ENCODE measurements around the gene WDFY1. TPM values are rescaled to one million over a fixed set of nuclear protein-coding genes. Genes with fewer than 3 reads are reported as not detected.

WDFY1 gene
- total RNA-seq, 4 donors from 2014 or later, result 12.0 to 25.7 (median 17.1) TPM

DNA sequence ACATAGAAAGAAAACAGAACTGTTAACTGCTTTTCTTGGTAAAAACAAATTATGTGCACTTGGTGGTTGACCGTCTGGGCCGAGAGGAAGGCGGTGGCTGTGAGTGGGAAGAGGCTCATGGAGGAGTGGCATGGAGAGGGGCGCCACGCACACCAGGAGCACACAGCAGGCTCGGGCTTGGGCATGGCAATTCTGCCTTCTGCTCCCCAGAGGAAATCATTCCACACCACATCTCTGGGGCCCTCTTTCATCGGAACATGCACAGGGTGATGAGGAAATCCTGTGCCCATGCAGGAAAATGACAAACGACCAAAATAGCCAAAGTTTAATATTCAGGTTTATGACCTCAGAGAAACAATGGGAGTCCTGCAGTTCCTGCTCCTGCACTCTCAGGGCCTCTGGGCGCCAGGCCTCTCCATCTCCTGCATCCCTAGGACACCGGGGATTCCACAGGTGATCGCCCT lies 26.4 kb downstream of the WDFY1 start:
- in situ Hi-C loops (cut with MboI; ENCODE audit: low sequenced_read_pairs in 4 of 4), result no loop called here
- H3K4me1 ChIP-seq, result peaks cover 10 to 13% of the 10 kb centered on the region in 2 donors
- TF ChIP-seq, protein P1, sequence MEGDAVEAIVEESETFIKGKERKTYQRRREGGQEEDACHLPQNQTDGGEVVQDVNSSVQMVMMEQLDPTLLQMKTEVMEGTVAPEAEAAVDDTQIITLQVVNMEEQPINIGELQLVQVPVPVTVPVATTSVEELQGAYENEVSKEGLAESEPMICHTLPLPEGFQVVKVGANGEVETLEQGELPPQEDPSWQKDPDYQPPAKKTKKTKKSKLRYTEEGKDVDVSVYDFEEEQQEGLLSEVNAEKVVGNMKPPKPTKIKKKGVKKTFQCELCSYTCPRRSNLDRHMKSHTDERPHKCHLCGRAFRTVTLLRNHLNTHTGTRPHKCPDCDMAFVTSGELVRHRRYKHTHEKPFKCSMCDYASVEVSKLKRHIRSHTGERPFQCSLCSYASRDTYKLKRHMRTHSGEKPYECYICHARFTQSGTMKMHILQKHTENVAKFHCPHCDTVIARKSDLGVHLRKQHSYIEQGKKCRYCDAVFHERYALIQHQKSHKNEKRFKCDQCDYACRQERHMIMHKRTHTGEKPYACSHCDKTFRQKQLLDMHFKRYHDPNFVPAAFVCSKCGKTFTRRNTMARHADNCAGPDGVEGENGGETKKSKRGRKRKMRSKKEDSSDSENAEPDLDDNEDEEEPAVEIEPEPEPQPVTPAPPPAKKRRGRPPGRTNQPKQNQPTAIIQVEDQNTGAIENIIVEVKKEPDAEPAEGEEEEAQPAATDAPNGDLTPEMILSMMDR (IDR thresholded peaks at IDR 0.05 in 4 of 5, conservative IDR thresholded peaks at IDR 0.05 in 1 of 5), result no peak
- no peak for TF ChIP-seq POLR2A (IDR thresholded peaks at IDR 0.05)
- H3K27me3 ChIP-seq, result no peaks in the 10 kb centered on the region
- intact Hi-C loops (cut with DNase I; ENCODE audit: low total_unique reads), result no loop called here
- no peak overlapping the region for H3K4me3 ChIP-seq
- H3K9me3 ChIP-seq, result no peaks in the 10 kb centered on the region
- no peak overlapping the region for H3K27ac ChIP-seq
- DNase-seq (no peak), ATAC-seq (peak in 1 of 2 donors; percentile 24)
- H3K36me3 ChIP-seq, result no peaks in the 10 kb centered on the region

DNA sequence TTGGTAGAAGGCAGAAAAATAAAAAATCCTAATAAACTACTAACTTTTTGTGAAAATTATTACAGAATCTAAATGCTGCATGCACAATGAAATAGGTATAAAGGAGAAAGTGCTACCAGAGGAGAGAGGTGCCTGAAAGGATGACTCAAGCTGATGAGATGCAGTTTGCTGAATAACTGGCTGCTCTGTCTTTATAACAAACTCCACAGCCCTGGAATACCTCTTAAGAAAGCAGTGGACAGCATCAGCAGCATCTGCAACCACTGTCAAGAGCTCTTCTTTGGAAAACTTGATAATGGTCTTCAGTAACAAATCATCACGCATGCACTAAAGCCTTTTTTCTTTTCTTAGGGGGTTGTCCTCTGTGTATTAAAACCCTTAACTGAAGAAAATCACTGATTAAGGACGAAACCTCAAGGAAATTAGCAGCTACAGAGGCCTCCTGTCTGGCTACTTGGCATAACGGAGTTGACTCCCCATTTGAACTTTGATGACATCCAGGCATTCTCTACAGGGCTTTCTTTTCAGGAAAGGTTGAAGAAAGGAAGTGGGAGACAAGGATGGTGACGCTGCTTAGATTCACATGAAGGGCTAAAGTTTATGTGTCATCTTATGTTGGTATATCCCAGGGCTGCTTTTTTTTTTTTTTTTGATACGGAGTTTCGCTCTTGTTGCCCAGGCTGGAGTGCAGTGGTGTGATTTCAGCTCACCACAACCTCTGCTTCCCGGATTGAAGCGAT lies 28.8 kb downstream of the WDFY1 start:
- no peak for DNase-seq
- Histone ChIP-seq H3K4me1 (peaks cover 0 to 3% of the 10 kb centered on the region in 2 donors), H3K9me3 (no peaks in the 10 kb centered on the region), H3K27ac (peak overlapping the region in 1 of 4 donors; percentile 56), H3K27me3 (no peaks in the 10 kb centered on the region), H3K36me3 (no peaks in the 10 kb centered on the region), H3K4me3 (no peak overlapping the region)
- in situ Hi-C loops (cut with MboI; ENCODE audit: low sequenced_read_pairs in 4 of 4) (no loop called here), intact Hi-C loops (cut with DNase I; ENCODE audit: low total_unique reads) (no loop called here)
- ATAC-seq, result no peak
- TF ChIP-seq, protein P1 (IDR thresholded peaks at IDR 0.05 in 4 of 5, conservative IDR thresholded peaks at IDR 0.05 in 1 of 5), result no peak
- TF ChIP-seq POLR2A (IDR thresholded peaks at IDR 0.05), result no peak

DNA sequence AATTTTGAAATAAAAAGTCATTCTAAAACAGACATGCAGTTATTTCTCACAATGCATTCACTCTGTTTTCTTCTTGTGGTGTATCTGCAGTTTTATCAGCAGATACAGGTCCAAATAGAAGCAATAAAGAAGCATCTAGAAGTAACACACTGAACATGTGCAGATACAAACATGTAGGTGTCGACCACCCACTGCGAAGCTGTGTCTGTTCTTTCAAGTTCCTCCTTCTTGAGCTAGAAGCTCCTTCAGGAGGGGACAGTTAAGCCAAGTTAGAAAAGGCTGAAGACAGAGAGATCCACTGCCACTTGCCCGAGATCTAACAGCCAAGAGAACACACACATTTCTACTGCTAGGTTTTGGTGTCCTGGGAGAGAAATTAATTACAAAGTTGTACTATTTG lies 30.1 kb downstream of the WDFY1 start:
- TF ChIP-seq, protein P1 (IDR thresholded peaks at IDR 0.05 in 4 of 5, conservative IDR thresholded peaks at IDR 0.05 in 1 of 5), result no peak
- DNase-seq (no peak), ATAC-seq (no peak)
- in situ Hi-C loops (cut with MboI; ENCODE audit: low sequenced_read_pairs in 4 of 4) (no loop called here), intact Hi-C loops (cut with DNase I; ENCODE audit: low total_unique reads) (no loop called here)
- Histone ChIP-seq H3K27me3 (no peaks in the 10 kb centered on the region), H3K4me1 (peaks cover 0 to 4% of the 10 kb centered on the region in 2 donors), H3K4me3 (no peak overlapping the region), H3K9me3 (no peaks in the 10 kb centered on the region), H3K27ac (no peak overlapping the region), H3K36me3 (no peaks in the 10 kb centered on the region)

DNA sequence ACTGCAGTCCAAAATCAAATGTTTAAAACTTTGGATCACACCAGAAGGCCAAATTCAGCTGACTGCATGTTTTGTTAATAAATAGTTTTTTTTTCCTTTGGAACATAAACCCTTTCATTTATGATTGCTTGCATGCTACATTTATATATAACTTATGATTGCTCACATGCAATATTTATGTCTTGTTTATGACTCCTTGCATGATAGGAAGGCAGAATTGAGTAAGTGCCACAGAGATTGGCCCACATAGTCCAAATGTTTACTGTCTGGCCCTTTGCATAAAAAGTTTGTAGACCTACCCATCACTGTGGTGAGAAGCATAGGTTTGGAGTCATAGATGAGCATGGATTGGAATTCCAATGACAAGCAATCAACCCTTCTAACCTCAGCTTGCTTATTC lies 30.8 kb downstream of the WDFY1 start:
- H3K4me1 ChIP-seq, result peaks cover 6 to 9% of the 10 kb centered on the region in 2 donors
- DNase-seq, result no peak
- H3K4me3 ChIP-seq, result no peak overlapping the region
- H3K9me3 ChIP-seq, result no peaks in the 10 kb centered on the region
- no peaks in the 10 kb centered on the region for H3K27me3 ChIP-seq
- in situ Hi-C loops (cut with MboI; ENCODE audit: low sequenced_read_pairs in 4 of 4), result no loop called here
- TF ChIP-seq, protein P1 (IDR thresholded peaks at IDR 0.05 in 4 of 5, conservative IDR thresholded peaks at IDR 0.05 in 1 of 5), result no peak
- TF ChIP-seq POLR2A (IDR thresholded peaks at IDR 0.05), result no peak
- intact Hi-C loops (cut with DNase I; ENCODE audit: low total_unique reads), result no loop called here
- ATAC-seq, result no peak
- no peak overlapping the region for H3K27ac ChIP-seq
- H3K36me3 ChIP-seq, result no peaks in the 10 kb centered on the region
